Measurements from ENCODE around the gene UNC5A. TPM values are rescaled to one million over a fixed set of nuclear protein-coding genes. Genes with fewer than 3 reads are reported as not detected.

UNC5A gene
- total RNA-seq, 4 donors from 2014 or later: not detected

DNA sequence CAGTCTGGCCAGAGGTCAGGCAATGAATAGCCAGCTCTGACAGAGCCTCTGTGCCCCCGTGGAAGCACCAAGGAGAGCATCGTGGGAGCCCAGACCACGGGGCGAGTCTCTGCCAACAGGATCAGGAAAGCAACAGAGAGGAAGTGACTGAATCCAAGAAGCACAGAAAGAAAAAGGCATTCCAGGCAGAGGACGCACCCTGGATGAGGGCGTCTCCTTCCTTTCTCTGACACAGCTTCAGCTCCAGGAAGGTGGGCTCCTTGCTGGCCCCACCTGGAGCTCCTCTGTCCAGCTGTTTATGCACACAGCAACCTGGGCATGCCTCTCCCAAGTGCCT, 72.2 kb downstream of the UNC5A start:
- H3K4me1 ChIP-seq: no peaks in the 10 kb centered on the region
- WGBS: 24% methylated on average over 6 of the region's 6 CpGs
- H3K4me3 ChIP-seq: no peak overlapping the region
- TF ChIP-seq POLR2AphosphoS5 (IDR thresholded peaks at IDR 0.05) (no peak), POLR2A (IDR thresholded peaks at IDR 0.05) (no peak)
- H3K9me3 ChIP-seq: no peaks in the 10 kb centered on the region
- no peak for DNase-seq (ENCODE audit: low spot score in 2 of 2)
- H3K36me3 ChIP-seq: no peaks in the 10 kb centered on the region
- H3K27ac ChIP-seq: no peak overlapping the region
- H3K27me3 ChIP-seq: peaks cover 20% of the 10 kb centered on the region

DNA sequence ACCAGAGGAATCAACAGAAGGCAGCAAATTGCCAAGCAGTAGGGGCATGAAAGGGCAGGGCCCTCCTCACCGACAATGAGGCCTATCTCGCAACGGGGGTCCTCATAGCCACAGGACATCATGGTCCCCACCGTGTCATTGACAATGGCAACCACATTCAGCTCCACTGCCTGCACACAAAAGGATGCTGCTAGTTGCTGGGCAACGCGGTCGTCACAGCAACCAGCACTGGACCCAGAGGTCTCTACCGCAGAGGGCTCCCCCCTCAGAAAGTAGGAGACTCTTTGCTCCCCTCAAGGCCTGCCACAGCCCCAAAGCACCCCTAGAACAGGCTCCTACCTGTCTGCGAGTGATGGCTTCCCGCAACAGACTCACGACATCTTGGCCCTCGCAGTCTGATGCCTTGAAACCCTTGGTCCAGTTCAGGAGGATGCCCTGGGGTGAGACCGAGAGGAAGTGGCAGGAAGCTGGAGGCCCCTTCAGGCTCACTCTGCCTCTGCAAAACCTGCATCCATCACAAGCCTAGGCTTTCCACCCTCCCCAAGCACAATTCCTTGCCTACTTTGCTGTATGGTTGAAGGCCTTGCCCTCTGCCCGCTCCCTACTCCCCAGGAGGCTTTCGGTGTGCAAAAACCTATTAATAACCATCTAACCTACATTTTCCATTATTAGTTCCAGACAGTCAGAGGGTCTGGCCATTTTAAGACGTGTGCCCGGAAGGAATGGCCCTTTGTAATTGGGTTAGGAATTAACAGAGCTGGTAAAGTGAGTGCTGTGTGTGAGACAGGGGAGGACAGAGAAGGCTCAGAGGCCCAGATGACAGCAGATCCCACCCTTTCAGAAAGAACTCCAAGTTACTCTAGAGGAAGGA, 73.6 kb downstream of the UNC5A start:
- H3K4me3 ChIP-seq: no peak overlapping the region
- TF ChIP-seq, protein P1, sequence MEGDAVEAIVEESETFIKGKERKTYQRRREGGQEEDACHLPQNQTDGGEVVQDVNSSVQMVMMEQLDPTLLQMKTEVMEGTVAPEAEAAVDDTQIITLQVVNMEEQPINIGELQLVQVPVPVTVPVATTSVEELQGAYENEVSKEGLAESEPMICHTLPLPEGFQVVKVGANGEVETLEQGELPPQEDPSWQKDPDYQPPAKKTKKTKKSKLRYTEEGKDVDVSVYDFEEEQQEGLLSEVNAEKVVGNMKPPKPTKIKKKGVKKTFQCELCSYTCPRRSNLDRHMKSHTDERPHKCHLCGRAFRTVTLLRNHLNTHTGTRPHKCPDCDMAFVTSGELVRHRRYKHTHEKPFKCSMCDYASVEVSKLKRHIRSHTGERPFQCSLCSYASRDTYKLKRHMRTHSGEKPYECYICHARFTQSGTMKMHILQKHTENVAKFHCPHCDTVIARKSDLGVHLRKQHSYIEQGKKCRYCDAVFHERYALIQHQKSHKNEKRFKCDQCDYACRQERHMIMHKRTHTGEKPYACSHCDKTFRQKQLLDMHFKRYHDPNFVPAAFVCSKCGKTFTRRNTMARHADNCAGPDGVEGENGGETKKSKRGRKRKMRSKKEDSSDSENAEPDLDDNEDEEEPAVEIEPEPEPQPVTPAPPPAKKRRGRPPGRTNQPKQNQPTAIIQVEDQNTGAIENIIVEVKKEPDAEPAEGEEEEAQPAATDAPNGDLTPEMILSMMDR (IDR thresholded peaks at IDR 0.05): no peak
- TF ChIP-seq POLR2AphosphoS5 (IDR thresholded peaks at IDR 0.05) (no peak), EP300 (IDR thresholded peaks at IDR 0.05) (no peak), POLR2A (IDR thresholded peaks at IDR 0.05) (no peak)
- peaks cover 7% of the 10 kb centered on the region for H3K27me3 ChIP-seq
- no peaks in the 10 kb centered on the region for H3K9me3 ChIP-seq
- WGBS: 90% methylated on average over 16 of the region's 17 CpGs
- no peak for DNase-seq (ENCODE audit: low spot score in 2 of 2)
- H3K27ac ChIP-seq: no peak overlapping the region
- H3K4me1 ChIP-seq: no peaks in the 10 kb centered on the region
- no peaks in the 10 kb centered on the region for H3K36me3 ChIP-seq

DNA sequence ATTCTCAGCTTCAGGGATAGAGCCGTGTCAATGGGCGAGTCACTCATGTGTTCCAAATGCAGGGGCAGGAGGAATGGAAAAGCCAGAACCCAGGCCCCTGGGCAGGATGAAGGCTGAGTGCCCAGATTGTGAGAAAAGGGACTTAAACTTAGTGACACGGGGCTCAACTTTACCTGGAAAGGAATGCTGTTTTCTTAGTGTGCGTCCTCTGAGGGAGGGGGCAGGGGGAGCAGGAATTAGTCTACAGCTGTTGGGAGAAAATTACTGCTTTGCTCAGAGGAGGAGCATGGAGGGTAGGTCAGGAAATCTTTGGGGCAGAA, 74.2 kb downstream of the UNC5A start:
- Histone ChIP-seq H3K4me3 (no peak overlapping the region), H3K9me3 (no peaks in the 10 kb centered on the region), H3K4me1 (no peaks in the 10 kb centered on the region), H3K27ac (no peak overlapping the region), H3K36me3 (no peaks in the 10 kb centered on the region), H3K27me3 (peaks cover 1% of the 10 kb centered on the region)
- no peak for DNase-seq (ENCODE audit: low spot score in 2 of 2)
- WGBS: 45% methylated on average over 4 of the region's 4 CpGs
- TF ChIP-seq EP300 (IDR thresholded peaks at IDR 0.05): no peak
- no peak for TF ChIP-seq POLR2A (IDR thresholded peaks at IDR 0.05)
- TF ChIP-seq, protein P1 (IDR thresholded peaks at IDR 0.05): no peak
- no peak for TF ChIP-seq POLR2AphosphoS5 (IDR thresholded peaks at IDR 0.05)

GRCh38 chr5:176886336-176887251, 76.2 kb downstream of the UNC5A start:
- 81% methylated on average over 11 of the region's 13 CpGs for WGBS
- Histone ChIP-seq H3K36me3 (no peaks in the 10 kb centered on the region), H3K9me3 (no peaks in the 10 kb centered on the region), H3K27ac (no peak overlapping the region), H3K4me3 (no peak overlapping the region), H3K4me1 (no peaks in the 10 kb centered on the region), H3K27me3 (no peaks in the 10 kb centered on the region)
- peak; percentile 33 to 68 for DNase-seq (ENCODE audit: low spot score in 2 of 2)
- no peak for TF ChIP-seq POLR2AphosphoS5 (IDR thresholded peaks at IDR 0.05)
- no peak for TF ChIP-seq POLR2A (IDR thresholded peaks at IDR 0.05)
- TF ChIP-seq, protein P1 (IDR thresholded peaks at IDR 0.05): no peak
- no peak for TF ChIP-seq EP300 (IDR thresholded peaks at IDR 0.05)

- no peak overlapping the region for H3K27ac ChIP-seq
- TF ChIP-seq POLR2A (IDR thresholded peaks at IDR 0.05): no peak
- TF ChIP-seq EP300 (IDR thresholded peaks at IDR 0.05): no peak
- TF ChIP-seq POLR2AphosphoS5 (IDR thresholded peaks at IDR 0.05): no peak
- TF ChIP-seq, protein P1 (IDR thresholded peaks at IDR 0.05): no peak
- H3K27me3 ChIP-seq: no peaks in the 10 kb centered on the region
- peak; percentile 52 to 74 for DNase-seq (ENCODE audit: low spot score in 2 of 2)
- WGBS: 79% methylated on average over 5 of the region's 28 CpGs
- no peak overlapping the region for H3K4me3 ChIP-seq
- no peaks in the 10 kb centered on the region for H3K9me3 ChIP-seq
- no peaks in the 10 kb centered on the region for H3K4me1 ChIP-seq
- no peaks in the 10 kb centered on the region for H3K36me3 ChIP-seq
Measured at GRCh38 chr5:176887252-176887849, 77.0 kb downstream of the UNC5A start.
